DND-41 (cell line): ENCODE measurements around the gene TMTC1.
"Not testable (repeated sequence)": the region's sequence is repeated elsewhere in the genome, so short reads cannot be mapped to it uniquely, and the experiment has no call there.

Source experiments
- ATAC-seq: fragments of 200-7000 bp; cut with Tn5 transposase; 3 replicates; pipeline ENCODE4 v1.9.1; 2021; ENCODE audit warnings: low read depth; ENCODE audit not compliant: insufficient read depth
- DNase-seq: peaks from one replicate; pipeline ENCODE4 v3.0.0-alpha.2; 2020
- H2AFZ ChIP-seq: 2 replicates; pipeline ENCODE4 v1.6.0; 2012; ENCODE audit warnings: low read depth, low read length
- H3K27ac ChIP-seq: 2 replicates; pipeline ENCODE4 v1.5.1; 2012; ENCODE audit warnings: low read length, inconsistent platforms
- H3K27me3 ChIP-seq: fragments of 200-600 bp; sonication (generic); 2 replicates; pipeline ENCODE4 v1.6.0; 2012; ENCODE audit warnings: low read length, mild to moderate bottlenecking, inconsistent platforms; ENCODE audit not compliant: insufficient read depth, poor library complexity
- H3K36me3 ChIP-seq: 2 replicates; pipeline ENCODE4 v1.5.1; 2012; ENCODE audit warnings: low read length, inconsistent platforms; ENCODE audit not compliant: insufficient read depth
- H3K4me1 ChIP-seq: 2 replicates; pipeline ENCODE4 v1.5.1; 2012; ENCODE audit warnings: mild to moderate bottlenecking, low read length; ENCODE audit not compliant: insufficient read depth
- H3K4me2 ChIP-seq: 2 replicates; pipeline ENCODE4 v1.6.0; 2012; ENCODE audit warnings: mild to moderate bottlenecking, moderate library complexity, low read length, inconsistent platforms; ENCODE audit not compliant: insufficient read depth
- H3K4me3 ChIP-seq, 2 experiments: fragments of 200-600 bp in 1 of 2; shearing (Covaris generic) in 1 of 2; 2 replicates each; pipeline ENCODE4 v1.5.1; 2012 to 2016; ENCODE audit warnings: inconsistent platforms in 2 of 2, low read length in 2 of 2, mild to moderate bottlenecking in 2 of 2, low read depth in 1 of 2, moderate library complexity in 1 of 2
- H3K79me2 ChIP-seq: 2 replicates; pipeline ENCODE4 v1.6.0; 2012; ENCODE audit warnings: low read length, inconsistent platforms; ENCODE audit not compliant: insufficient read depth
- H3K9ac ChIP-seq: 2 replicates; pipeline ENCODE4 v1.6.0; 2012; ENCODE audit warnings: low read depth, mild to moderate bottlenecking, inconsistent platforms, low read length, moderate library complexity
- H3K9me3 ChIP-seq: 2 replicates; pipeline ENCODE4 v1.5.1; 2012; ENCODE audit warnings: low read length, moderate library complexity, mild to moderate bottlenecking, inconsistent platforms; ENCODE audit not compliant: insufficient read depth, severe bottlenecking
- H4K20me1 ChIP-seq: 2 replicates; pipeline ENCODE4 v1.6.0; 2012; ENCODE audit warnings: low read length; ENCODE audit not compliant: insufficient read depth
- EZH2 ChIP-seq: IDR thresholded peaks from 3 replicates; pipeline ENCODE4 v1.6.1; 2012; ENCODE audit warnings: borderline replicate concordance, low read depth, mild to moderate bottlenecking, moderate library complexity, low read length, inconsistent platforms; ENCODE audit not compliant: severe bottlenecking
- TF ChIP-seq, protein P1 (sequence below): IDR thresholded peaks from 2 replicates; pipeline ENCODE4 v1.5.1; 2012; ENCODE audit warnings: borderline replicate concordance, low read length, moderate library complexity, mild to moderate bottlenecking; ENCODE audit not compliant: poor library complexity, severe bottlenecking; ENCODE audit errors: extremely low read depth

Gene TMTC1

GRCh38 chr12:29634057-29634456, 149.7 kb downstream of the TMTC1 start:
- H2AFZ ChIP-seq = no peak overlapping the region
- H4K20me1 ChIP-seq = no peaks in the 10 kb centered on the region
- TF ChIP-seq, protein P1, sequence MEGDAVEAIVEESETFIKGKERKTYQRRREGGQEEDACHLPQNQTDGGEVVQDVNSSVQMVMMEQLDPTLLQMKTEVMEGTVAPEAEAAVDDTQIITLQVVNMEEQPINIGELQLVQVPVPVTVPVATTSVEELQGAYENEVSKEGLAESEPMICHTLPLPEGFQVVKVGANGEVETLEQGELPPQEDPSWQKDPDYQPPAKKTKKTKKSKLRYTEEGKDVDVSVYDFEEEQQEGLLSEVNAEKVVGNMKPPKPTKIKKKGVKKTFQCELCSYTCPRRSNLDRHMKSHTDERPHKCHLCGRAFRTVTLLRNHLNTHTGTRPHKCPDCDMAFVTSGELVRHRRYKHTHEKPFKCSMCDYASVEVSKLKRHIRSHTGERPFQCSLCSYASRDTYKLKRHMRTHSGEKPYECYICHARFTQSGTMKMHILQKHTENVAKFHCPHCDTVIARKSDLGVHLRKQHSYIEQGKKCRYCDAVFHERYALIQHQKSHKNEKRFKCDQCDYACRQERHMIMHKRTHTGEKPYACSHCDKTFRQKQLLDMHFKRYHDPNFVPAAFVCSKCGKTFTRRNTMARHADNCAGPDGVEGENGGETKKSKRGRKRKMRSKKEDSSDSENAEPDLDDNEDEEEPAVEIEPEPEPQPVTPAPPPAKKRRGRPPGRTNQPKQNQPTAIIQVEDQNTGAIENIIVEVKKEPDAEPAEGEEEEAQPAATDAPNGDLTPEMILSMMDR = no peak
- TF ChIP-seq EZH2 = no peak
- no peak for ATAC-seq
- H3K9me3 ChIP-seq = no peaks in the 10 kb centered on the region
- H3K4me2 ChIP-seq = no peak overlapping the region
- H3K27ac ChIP-seq = no peak overlapping the region
- no peaks in the 10 kb centered on the region for H3K79me2 ChIP-seq
- no peaks in the 10 kb centered on the region for H3K36me3 ChIP-seq
- H3K9ac ChIP-seq = no peak overlapping the region
- H3K4me3 ChIP-seq = no peak overlapping the region
- no peak for DNase-seq
- no peaks in the 10 kb centered on the region for H3K27me3 ChIP-seq
- no peaks in the 10 kb centered on the region for H3K4me1 ChIP-seq

DNA sequence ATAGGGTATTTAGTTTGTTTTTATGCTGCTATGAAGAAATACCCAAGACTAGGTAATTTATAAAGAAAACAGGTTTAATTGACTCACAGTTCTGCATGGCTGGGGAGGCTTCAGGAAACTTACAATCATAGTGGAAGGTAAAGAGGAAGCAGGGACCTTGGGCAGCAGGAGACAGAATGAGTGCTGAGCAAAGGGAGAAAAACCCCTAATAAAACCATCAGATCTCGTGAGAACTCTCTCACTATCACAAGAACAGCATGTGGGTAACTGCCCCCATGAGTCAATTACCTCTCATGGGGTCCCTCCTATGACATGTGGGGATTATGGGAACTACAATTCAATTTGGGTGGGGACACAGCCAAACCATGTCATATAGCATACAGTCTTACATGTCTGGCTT, 153.6 kb downstream of the TMTC1 start:
- H3K79me2 ChIP-seq, H3K4me2 ChIP-seq, H3K27me3 ChIP-seq, H3K4me1 ChIP-seq, H2AFZ ChIP-seq, H3K27ac ChIP-seq, H3K4me3 ChIP-seq, H3K9me3 ChIP-seq, ATAC-seq, H3K9ac ChIP-seq, H4K20me1 ChIP-seq, DNase-seq, H3K36me3 ChIP-seq: not testable (repeated sequence)

- DNase-seq (no peak), ATAC-seq (no peak)
- Histone ChIP-seq H3K9me3 (no peaks in the 10 kb centered on the region), H2AFZ (no peak overlapping the region), H3K9ac (no peak overlapping the region), H3K4me1 (no peaks in the 10 kb centered on the region), H3K4me3 (no peak overlapping the region), H4K20me1 (no peaks in the 10 kb centered on the region), H3K79me2 (no peaks in the 10 kb centered on the region), H3K27ac (no peak overlapping the region), H3K36me3 (no peaks in the 10 kb centered on the region), H3K27me3 (no peaks in the 10 kb centered on the region), H3K4me2 (no peak overlapping the region)
- TF ChIP-seq, protein P1 = no peak
- no peak for TF ChIP-seq EZH2
Measured at GRCh38 chr12:29627221-29627620, 156.5 kb downstream of the TMTC1 start.

DNA sequence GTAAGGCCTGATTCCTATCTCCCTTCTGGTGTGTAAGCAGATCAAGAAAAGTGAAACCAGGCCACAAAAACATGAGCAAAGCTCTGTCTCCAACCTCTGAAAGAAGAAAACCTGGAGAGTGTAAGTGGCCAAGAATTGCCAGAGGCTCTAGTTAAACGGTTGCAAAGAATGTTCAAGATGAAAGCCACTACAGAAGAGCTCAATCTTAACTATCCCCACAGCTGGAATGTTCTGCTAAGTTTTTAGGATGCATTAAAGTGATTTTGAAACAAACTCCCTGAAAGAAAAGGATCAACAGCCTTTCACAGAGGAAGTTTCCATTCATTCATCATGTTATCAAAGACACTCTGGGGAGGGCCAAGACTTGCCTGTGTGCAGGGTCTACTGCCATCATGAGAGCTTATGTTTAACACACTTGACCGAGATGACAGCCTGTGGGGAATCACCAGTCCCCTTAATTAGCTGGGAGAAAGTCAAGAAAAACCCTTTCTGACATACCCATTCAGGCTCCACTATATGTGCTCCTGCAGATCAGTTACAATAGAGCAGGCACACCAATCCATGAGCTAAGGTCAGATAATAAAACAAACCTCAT, 158.3 kb downstream of the TMTC1 start:
- no peak overlapping the region for H3K4me3 ChIP-seq
- H3K79me2 ChIP-seq = no peaks in the 10 kb centered on the region
- H3K4me2 ChIP-seq = no peak overlapping the region

More for the DNA sequence above, 158.3 kb downstream of the TMTC1 start:
- Histone ChIP-seq H3K27ac (no peak overlapping the region), H3K36me3 (no peaks in the 10 kb centered on the region), H3K9me3 (no peaks in the 10 kb centered on the region), H4K20me1 (no peaks in the 10 kb centered on the region), H3K9ac (no peak overlapping the region), H2AFZ (no peak overlapping the region), H3K4me1 (no peaks in the 10 kb centered on the region), H3K27me3 (no peaks in the 10 kb centered on the region)
- TF ChIP-seq EZH2 = no peak
- TF ChIP-seq, protein P1 = no peak
- no peak for ATAC-seq
- no peak for DNase-seq
